ENCODE results near the gene BCAS3.
A peak's percentile ranks its signal among the peaks of the same experiment; 100 is the strongest.

Gene BCAS3

DNA sequence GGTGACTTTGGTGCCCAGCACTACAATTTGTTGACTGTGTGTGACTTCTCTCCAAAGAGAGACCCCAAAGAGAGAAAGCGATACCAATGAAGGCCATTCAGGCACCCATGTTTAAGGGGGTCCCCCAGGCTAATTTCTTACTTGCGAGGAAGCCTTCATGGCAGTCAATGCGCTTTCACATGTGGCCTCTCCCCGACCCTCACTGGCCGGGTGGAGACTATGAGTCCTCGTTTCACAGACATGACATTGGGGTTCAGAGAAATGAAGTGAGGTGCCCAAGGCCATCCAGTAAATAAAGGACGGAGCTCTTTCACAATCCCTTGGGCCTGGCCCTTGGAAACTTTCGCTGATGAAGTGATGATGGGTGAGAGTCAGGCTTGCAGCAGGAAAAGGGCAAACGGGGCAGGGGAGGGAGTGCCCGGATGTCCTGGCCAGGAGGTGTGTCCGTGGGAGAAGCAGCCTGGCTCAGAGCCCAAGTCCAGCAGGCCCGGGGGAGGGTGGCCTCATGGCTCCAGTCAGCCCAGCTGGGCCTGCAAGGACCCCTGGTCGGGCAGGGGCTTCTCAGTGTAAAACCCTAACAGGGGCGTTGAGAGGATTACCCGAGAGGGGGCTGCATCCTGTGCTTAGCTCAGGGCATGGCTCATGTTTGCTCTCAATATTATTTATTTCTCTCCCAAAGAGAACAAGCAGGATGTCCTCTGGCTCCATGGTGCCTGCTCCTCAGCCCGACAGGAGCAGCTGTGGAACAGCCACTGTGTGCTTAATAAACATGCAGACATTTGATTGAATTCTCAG, 736.7 kb downstream of the BCAS3 start:
- no peak for DNase-seq (ENCODE audit: low read depth)
- H3K4me3 ChIP-seq (ENCODE audit: low read depth, low read length) = no peak overlapping the region
- TF ChIP-seq, protein P1, sequence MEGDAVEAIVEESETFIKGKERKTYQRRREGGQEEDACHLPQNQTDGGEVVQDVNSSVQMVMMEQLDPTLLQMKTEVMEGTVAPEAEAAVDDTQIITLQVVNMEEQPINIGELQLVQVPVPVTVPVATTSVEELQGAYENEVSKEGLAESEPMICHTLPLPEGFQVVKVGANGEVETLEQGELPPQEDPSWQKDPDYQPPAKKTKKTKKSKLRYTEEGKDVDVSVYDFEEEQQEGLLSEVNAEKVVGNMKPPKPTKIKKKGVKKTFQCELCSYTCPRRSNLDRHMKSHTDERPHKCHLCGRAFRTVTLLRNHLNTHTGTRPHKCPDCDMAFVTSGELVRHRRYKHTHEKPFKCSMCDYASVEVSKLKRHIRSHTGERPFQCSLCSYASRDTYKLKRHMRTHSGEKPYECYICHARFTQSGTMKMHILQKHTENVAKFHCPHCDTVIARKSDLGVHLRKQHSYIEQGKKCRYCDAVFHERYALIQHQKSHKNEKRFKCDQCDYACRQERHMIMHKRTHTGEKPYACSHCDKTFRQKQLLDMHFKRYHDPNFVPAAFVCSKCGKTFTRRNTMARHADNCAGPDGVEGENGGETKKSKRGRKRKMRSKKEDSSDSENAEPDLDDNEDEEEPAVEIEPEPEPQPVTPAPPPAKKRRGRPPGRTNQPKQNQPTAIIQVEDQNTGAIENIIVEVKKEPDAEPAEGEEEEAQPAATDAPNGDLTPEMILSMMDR (IDR thresholded peaks at IDR 0.05; ENCODE audit: insufficient read depth, low read depth, low read length, missing control alignments) = no peak

DNA sequence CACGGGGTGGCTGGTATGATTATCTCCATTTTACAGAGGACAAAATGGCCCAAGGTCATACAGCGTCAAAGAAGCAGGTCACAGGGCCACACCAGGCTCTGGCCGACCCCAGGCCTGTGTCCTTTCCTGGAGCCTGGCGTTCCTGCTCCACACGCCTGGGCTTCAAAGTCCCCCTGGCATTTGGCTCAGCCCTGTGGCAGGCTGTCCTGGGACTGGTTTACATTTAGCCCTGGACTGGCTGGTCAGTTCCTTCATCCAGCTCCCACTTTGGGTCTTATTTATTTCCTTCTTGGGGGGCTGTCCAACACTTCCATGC, 737.2 kb downstream of the BCAS3 start:
- DNase-seq (ENCODE audit: low read depth) = no peak
- TF ChIP-seq, protein P1 (IDR thresholded peaks at IDR 0.05; ENCODE audit: insufficient read depth, low read depth, low read length, missing control alignments) = no peak
- no peak overlapping the region for H3K4me3 ChIP-seq (ENCODE audit: low read depth, low read length)

DNA sequence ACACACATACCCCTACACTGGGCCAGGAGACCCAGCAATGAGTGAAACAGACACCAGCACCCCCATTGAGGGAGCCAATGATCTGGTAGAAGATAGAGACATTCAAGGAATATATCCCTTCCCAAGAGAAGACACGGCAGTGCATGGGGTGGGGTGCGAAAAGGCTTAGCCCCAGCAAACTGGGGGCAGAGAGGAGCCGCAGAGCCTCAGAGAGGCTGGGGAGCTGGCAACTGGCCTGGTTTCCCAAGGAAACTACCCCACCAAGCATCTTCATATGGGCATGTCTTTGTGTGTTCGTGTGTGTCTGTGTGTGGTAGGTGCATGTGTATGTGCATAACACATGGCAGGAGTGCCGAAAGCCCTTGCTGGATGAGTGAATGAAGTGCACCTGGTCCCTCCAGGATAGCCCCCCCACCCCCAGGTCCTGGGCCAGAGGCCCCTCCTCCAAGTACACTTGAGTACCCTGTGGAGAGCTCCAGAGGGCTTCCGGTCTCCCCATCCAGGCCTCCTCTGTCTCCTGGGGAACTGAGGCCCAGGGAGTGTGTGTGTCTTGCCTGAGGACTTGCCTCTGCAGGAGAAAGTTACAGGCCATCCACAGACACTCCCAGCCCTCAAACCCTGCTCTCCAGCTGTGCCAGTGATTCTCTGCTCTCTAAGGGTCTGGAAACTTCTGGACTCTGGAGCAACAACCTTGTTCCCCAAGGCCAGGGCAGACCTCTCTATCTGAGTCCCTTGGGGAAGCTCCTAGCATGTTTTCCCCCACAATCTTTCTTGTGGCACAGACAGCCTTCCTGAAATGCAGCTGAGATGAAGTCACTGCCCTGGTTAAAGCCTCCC, 737.9 kb downstream of the BCAS3 start:
- no peak overlapping the region for H3K4me3 ChIP-seq (ENCODE audit: low read depth, low read length)
- TF ChIP-seq, protein P1 (IDR thresholded peaks at IDR 0.05; ENCODE audit: insufficient read depth, low read depth, low read length, missing control alignments) = no peak
- no peak for DNase-seq (ENCODE audit: low read depth)

DNA sequence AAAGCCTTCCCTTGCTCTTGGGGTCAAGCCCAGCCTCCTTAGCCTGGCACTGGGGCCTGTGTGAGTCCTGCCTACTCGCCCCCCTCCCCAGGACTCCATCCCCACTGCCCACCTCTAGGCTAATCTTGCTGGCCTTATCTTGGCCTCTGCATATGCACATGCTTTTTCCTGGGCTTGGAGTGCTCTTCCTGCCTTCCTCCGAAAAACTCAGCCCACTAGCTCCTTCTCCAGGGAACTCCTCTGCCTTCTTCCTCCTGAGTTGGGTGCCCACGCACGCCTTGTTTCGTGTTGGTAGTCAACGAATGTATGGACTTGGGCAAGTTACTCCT, 738.5 kb downstream of the BCAS3 start:
- TF ChIP-seq, protein P1 (IDR thresholded peaks at IDR 0.05; ENCODE audit: insufficient read depth, low read depth, low read length, missing control alignments) = no peak
- no peak overlapping the region for H3K4me3 ChIP-seq (ENCODE audit: low read depth, low read length)
- no peak for DNase-seq (ENCODE audit: low read depth)

DNA sequence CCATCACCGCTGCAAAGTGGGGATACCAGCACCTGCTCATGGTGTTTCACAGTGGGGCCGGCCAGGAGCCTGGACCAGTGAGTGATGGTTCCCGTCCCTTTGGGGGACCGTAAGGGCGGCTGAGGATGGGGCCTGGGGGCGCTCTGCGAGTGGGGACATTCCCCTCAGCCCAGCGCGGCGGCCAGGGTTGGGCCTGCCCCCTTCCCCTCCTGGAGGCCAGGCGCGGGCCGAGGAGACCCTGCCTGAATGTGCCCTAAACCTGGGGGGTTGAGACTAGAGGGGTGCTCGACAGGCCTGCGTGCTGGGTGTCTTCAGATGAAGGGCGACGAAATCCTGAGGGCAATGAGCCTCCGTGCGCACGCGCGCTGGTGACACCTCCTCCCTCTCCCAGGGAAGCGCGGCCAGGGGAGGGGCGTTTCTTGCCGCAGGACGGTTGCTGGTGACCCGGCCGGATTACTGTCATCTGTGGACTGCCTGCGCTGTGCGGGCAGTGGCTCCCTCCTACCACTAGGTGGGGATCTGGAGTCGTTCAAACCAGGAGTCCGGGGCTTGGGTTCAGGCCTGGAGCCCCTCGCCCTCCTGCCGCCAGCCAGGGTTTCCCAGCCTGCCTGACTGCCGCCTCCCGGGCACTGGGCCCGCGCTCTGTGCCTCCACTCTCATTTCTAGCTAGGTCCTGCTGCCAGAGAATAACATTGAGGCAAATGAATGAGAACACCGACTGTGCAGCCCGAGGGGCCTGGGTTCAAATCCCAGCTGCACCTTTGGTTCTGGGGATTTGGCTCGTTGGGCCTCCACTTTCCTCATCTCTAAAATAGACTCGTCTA, 739.1 kb downstream of the BCAS3 start:
- no peak overlapping the region for H3K4me3 ChIP-seq (ENCODE audit: low read depth, low read length)
- DNase-seq (ENCODE audit: low read depth) = peak; percentile 75

DNA sequence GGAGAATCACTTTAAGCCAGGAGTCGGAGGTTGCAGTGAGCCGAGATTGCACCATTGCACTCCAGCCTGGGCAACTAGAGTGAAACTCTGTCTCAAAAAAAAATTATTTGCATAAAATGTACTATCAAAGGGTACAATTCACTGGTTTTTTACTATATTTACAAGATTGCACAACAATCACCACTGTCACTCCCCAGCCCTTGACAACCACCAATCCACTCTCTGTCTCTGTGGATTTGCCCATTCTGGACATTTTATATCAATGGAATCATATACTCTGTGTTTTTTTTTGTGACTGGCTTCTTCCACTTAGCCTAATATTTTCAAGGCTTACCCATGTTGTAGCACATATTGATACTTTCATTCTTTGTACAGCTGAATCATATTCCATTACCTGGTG, 740.8 kb downstream of the BCAS3 start:
- H3K4me3 ChIP-seq (ENCODE audit: low read depth, low read length) = no peak overlapping the region
- no peak for DNase-seq (ENCODE audit: low read depth)

More for the DNA sequence above, 739.1 kb downstream of the BCAS3 start:
- TF ChIP-seq, protein P1 (IDR thresholded peaks at IDR 0.05; ENCODE audit: insufficient read depth, low read depth, low read length, missing control alignments) = peak; percentile 95

More for the DNA sequence above, 740.8 kb downstream of the BCAS3 start:
- TF ChIP-seq, protein P1 (IDR thresholded peaks at IDR 0.05; ENCODE audit: insufficient read depth, low read depth, low read length, missing control alignments) = no peak

Data from GM12865 (cell line).